SU-DHL-6 (cell line): ENCODE measurements around the gene CD83.
A peak's percentile ranks its signal among the peaks of the same experiment; 100 is the strongest.

Experiments used
- H2AFZ ChIP-seq: fragments of 200-600 bp; sonication (generic); 2 replicates; pipeline ENCODE4 v1.6.1; 2014; ENCODE audit warnings: low read depth, mild to moderate bottlenecking, moderate library complexity, mixed read lengths, antibody characterized with exemption, low read length; ENCODE audit not compliant: severe bottlenecking
- H3F3A ChIP-seq: fragments of 200-600 bp; shearing (Covaris generic); 2 replicates; pipeline ENCODE4 v1.6.0; 2016; ENCODE audit warnings: antibody characterized with exemption, mild to moderate bottlenecking; ENCODE audit not compliant: insufficient read depth
- H3K27ac ChIP-seq: fragments of 200-600 bp; sonication (generic); 2 replicates; pipeline ENCODE4 v1.5.1; 2016; ENCODE audit warnings: low read depth, mild to moderate bottlenecking, low read length, moderate library complexity, mixed read lengths
- H3K27me3 ChIP-seq: fragments of 200-600 bp; sonication (generic), shearing (Covaris generic); 2 replicates; pipeline ENCODE4 v1.6.0; 2014; ENCODE audit warnings: mild to moderate bottlenecking, low read length
- H3K36me3 ChIP-seq: fragments of 200-600 bp; sonication (generic); 2 replicates; pipeline ENCODE4 v1.6.1; 2014; ENCODE audit warnings: mild to moderate bottlenecking, low read length, mixed read lengths
- H3K4me2 ChIP-seq: fragments of 300-600, 200-600 bp; shearing (Covaris generic), sonication (generic); 2 replicates; pipeline ENCODE4 v1.6.0; 2014; ENCODE audit warnings: low read length, low read depth, mild to moderate bottlenecking; ENCODE audit not compliant: poor library complexity, severe bottlenecking
- H3K4me3 ChIP-seq: fragments of 200-600 bp; sonication (generic); 2 replicates; pipeline ENCODE4 v1.5.1; 2014; ENCODE audit warnings: antibody characterized with exemption, low read length, mild to moderate bottlenecking, mixed read lengths; ENCODE audit not compliant: insufficient read depth, poor library complexity, severe bottlenecking
- H3K79me2 ChIP-seq: fragments of 200-600 bp; sonication (generic); 2 replicates; pipeline ENCODE4 v1.6.1; 2014; ENCODE audit warnings: mild to moderate bottlenecking, low read length, moderate library complexity; ENCODE audit not compliant: insufficient read depth
- H3K9ac ChIP-seq: fragments of 200-600 bp; sonication (generic); 2 replicates; pipeline ENCODE4 v1.7.0; 2014; ENCODE audit warnings: mild to moderate bottlenecking, low read length
- H3K9me2 ChIP-seq: fragments of 200-600 bp; sonication (generic); replicated peaks from 2 replicates; pipeline ENCODE4 v1.6.1; 2014; ENCODE audit warnings: low read length; ENCODE audit not compliant: insufficient read depth
- H3K9me3 ChIP-seq: fragments of 200-600 bp; sonication (generic); 2 replicates; pipeline ENCODE4 v1.6.1; 2014; ENCODE audit warnings: low read length, mixed read lengths; ENCODE audit not compliant: insufficient read depth
- H4K20me1 ChIP-seq: fragments of 200-600 bp; sonication (generic); 2 replicates; pipeline ENCODE4 v1.6.1; 2014; ENCODE audit warnings: low read depth, mild to moderate bottlenecking, antibody characterized with exemption, low read length, moderate library complexity, mixed read lengths
- EZH2phosphoT487 ChIP-seq: fragments of 200-600 bp; sonication (generic), shearing (Covaris generic); conservative IDR thresholded peaks from 2 replicates; pipeline ENCODE4 v1.6.1; 2018; ENCODE audit warnings: mild to moderate bottlenecking, antibody characterized with exemption, low read length, moderate library complexity, mixed read lengths
- TF ChIP-seq, protein P1 (sequence below): fragments of 200-600 bp; sonication (generic); IDR thresholded peaks from one replicate; pipeline ENCODE4 v1.5.1; 2017; ENCODE audit warnings: antibody characterized with exemption, mild to moderate bottlenecking, low read length, moderate library complexity; ENCODE audit not compliant: insufficient read depth, poor library complexity, severe bottlenecking

Gene CD83

DNA sequence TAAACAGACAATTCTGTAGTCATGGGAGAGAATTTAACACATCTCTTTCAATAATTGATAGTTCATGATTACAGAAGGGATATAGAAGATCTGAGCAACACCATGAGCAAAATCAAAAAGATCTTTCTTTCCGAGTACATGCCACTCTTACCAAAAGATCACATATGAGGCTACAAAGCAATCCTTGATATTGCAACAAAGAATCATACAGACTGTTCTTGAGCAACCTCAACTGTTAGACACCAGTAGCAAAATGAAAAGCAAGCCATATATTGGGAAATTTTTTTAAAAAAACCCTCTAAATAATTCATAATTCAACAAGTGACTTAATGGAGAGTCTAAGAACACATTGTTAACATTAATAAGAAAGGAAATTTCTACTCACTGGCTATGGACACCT is 3.6 kb upstream of the CD83 start:
- TF ChIP-seq EZH2phosphoT487 = no peak
- TF ChIP-seq, protein P1, sequence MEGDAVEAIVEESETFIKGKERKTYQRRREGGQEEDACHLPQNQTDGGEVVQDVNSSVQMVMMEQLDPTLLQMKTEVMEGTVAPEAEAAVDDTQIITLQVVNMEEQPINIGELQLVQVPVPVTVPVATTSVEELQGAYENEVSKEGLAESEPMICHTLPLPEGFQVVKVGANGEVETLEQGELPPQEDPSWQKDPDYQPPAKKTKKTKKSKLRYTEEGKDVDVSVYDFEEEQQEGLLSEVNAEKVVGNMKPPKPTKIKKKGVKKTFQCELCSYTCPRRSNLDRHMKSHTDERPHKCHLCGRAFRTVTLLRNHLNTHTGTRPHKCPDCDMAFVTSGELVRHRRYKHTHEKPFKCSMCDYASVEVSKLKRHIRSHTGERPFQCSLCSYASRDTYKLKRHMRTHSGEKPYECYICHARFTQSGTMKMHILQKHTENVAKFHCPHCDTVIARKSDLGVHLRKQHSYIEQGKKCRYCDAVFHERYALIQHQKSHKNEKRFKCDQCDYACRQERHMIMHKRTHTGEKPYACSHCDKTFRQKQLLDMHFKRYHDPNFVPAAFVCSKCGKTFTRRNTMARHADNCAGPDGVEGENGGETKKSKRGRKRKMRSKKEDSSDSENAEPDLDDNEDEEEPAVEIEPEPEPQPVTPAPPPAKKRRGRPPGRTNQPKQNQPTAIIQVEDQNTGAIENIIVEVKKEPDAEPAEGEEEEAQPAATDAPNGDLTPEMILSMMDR = no peak
- Histone ChIP-seq H3K27ac (no peak overlapping the region), H2AFZ (no peak overlapping the region), H3K9me3 (no peaks in the 10 kb centered on the region), H3K27me3 (no peaks in the 10 kb centered on the region), H3K4me3 (no peak overlapping the region), H4K20me1 (peaks cover 1% of the 10 kb centered on the region; the same call in 1 of the 2 replicates), H3K9ac (no peak overlapping the region), H3F3A (peaks cover 42% of the 10 kb centered on the region), H3K36me3 (peaks cover 2% of the 10 kb centered on the region; the same call in 1 of the 2 replicates), H3K9me2 (no peaks in the 10 kb centered on the region), H3K79me2 (peaks cover 13% of the 10 kb centered on the region), H3K4me2 (no peak overlapping the region)

GRCh38 chr6:14118091-14118439 is 493 bp downstream of the CD83 start:
- H3K27ac ChIP-seq = peak overlapping the region; percentile 60
- H2AFZ ChIP-seq = peak overlapping the region; percentile 15

GRCh38 chr6:14118446-14118845 is 874 bp downstream of the CD83 start:
- Histone ChIP-seq H3K79me2 (peaks cover 58% of the 10 kb centered on the region), H3K27ac (peak overlapping the region; percentile 60), H3K36me3 (peaks cover 30% of the 10 kb centered on the region), H3K9ac (peak overlapping the region; percentile 82), H3K9me2 (no peaks in the 10 kb centered on the region), H3K9me3 (no peaks in the 10 kb centered on the region), H3K4me3 (peak overlapping the region; percentile 75), H3K27me3 (no peaks in the 10 kb centered on the region), H4K20me1 (peaks cover 11% of the 10 kb centered on the region; the same call in 1 of the 2 replicates), H2AFZ (no peak overlapping the region), H3K4me2 (peak overlapping the region; percentile 68), H3F3A (peaks cover 36% of the 10 kb centered on the region)
- TF ChIP-seq EZH2phosphoT487 = no peak
- TF ChIP-seq, protein P1 = no peak

More at GRCh38 chr6:14118091-14118439, 493 bp downstream of the CD83 start:
- H4K20me1 ChIP-seq = peaks cover 11% of the 10 kb centered on the region; the same call in 1 of the 2 replicates
- H3F3A ChIP-seq = peaks cover 36% of the 10 kb centered on the region
- H3K4me2 ChIP-seq = peak overlapping the region; percentile 68
- TF ChIP-seq, protein P1 = no peak
- TF ChIP-seq EZH2phosphoT487 = no peak
- H3K9me2 ChIP-seq = no peaks in the 10 kb centered on the region
- H3K9me3 ChIP-seq = no peaks in the 10 kb centered on the region
- peaks cover 30% of the 10 kb centered on the region for H3K36me3 ChIP-seq
- peak overlapping the region; percentile 75 for H3K4me3 ChIP-seq
- H3K79me2 ChIP-seq = peaks cover 54% of the 10 kb centered on the region
- no peaks in the 10 kb centered on the region for H3K27me3 ChIP-seq
- H3K9ac ChIP-seq = peak overlapping the region; percentile 82
